HG03135 (cell line): ENCODE data around the gene KLF15.
A peak's percentile ranks its signal among the peaks of the same experiment; 100 is the strongest.

ENCODE experiments used
- ATAC-seq: cut with Tn5 transposase; IDR thresholded peaks from one replicate; pipeline ENCODE4 v1.9.1; 2021; ENCODE audit warnings: mild to moderate bottlenecking, moderate library complexity; ENCODE audit not compliant: unreplicated experiment

Gene KLF15

DNA sequence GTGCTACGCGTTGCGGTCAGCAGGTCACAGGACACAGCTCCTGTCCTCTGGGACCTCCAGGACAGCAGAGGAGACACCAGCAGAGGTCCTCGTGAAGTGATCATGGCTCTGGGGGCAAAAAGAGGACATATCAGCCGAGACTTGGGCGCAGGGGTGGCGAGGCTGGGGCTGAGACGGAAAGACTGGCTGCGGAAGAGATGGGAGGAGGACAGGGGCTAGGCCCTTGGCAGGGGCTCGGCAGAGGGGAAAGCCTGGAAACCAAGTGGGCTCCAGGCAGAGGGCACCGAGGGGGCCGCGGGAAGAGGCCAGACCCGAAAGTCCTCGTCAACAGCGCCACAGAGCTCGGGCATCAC lies 32.6 kb upstream of the KLF15 start:
- ATAC-seq = no peak

GRCh38 chr3:126389112-126389793 lies 32.0 kb upstream of the KLF15 start:
- peak; percentile 57 for ATAC-seq

DNA sequence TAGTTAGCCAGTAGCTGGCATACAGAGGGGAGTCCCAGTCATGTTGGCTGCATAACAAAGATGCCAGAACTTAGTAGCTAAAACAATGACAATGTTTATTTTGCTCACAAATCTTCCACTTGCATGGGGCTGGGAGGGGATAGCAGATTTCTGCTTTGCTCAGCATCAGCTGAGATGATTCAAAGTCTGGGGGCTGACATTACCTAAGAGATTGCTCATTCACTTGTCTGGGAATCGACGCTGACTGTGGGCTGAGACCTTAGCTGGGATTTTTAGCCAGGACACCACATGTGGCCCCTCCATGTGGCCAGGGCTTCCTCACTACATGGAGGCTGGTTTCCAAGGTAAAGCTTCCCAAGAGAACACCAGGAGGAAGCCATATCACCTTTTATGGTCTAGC lies 24.8 kb upstream of the KLF15 start:
- ATAC-seq = no peak

GRCh38 chr3:126380011-126380768 lies 23.0 kb upstream of the KLF15 start:
- ATAC-seq = no peak

GRCh38 chr3:126378341-126378751 lies 21.1 kb upstream of the KLF15 start:
- no peak for ATAC-seq

- ATAC-seq = no peak
Observed at GRCh38 chr3:126377211-126377610, 20.0 kb upstream of the KLF15 start.

GRCh38 chr3:126376444-126376843 lies 19.2 kb upstream of the KLF15 start:
- ATAC-seq = no peak

- no peak for ATAC-seq
Observed at GRCh38 chr3:126375835-126376331, 18.7 kb upstream of the KLF15 start.

- ATAC-seq = no peak
Observed at GRCh38 chr3:126373682-126374601, 16.7 kb upstream of the KLF15 start.

DNA sequence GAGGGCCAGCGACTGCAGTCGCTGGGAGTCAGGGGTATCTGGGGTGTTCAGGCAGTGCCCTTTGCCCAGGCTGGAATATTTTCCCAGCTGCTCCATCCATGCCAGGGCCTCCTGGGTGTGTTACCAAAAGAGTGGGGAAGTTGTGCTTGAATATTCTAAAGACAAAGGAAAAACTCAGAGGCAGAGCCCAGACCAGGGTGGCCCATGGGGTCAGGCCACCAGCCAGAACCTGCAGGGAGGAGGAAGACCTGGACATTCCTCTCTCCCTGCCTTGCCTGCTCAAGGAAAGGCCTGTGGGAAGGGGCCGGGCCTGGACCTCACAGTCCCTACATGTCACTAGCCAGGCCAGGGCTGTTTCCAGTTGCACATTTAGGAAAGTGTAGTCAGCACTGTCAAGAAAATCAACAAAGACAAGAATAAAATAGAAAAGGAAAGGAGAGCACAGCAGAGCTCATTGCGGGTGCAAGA lies 16.0 kb upstream of the KLF15 start:
- no peak for ATAC-seq

DNA sequence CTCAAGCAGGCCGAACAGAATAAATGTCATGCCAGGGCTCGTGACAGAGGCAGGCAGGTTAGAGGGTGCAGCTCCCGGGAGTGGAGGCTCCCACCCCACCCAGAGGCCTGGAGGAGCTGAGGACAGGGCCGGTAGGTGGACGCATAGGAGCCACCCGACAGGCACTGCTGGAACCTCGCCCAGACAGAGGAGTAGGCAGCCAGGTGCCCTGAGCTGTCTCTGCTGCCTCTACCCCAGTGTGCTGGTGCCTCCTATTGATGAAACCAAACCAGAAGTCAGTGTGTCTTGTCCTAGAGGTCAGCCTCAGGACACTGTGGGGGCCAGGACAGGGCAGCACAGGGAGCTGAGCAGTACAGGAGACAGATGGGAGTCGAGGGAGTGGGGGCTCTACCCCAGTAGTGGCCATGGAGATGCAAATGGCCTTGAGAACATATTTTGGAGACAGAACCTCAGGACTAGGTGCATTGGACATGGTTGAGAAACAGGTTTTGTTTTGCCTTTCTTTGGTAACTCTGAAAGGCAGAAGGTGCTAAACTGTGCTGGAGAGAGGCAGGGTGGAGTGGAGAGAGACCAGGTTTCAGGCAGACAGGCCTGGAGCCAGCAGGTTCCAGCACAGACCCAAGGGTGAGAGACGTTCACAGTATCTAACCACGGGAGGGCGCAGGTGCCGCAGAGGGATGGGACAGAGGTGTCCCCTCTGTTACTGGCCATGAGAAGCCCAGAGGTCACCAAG lies 15.4 kb upstream of the KLF15 start:
- ATAC-seq = no peak

DNA sequence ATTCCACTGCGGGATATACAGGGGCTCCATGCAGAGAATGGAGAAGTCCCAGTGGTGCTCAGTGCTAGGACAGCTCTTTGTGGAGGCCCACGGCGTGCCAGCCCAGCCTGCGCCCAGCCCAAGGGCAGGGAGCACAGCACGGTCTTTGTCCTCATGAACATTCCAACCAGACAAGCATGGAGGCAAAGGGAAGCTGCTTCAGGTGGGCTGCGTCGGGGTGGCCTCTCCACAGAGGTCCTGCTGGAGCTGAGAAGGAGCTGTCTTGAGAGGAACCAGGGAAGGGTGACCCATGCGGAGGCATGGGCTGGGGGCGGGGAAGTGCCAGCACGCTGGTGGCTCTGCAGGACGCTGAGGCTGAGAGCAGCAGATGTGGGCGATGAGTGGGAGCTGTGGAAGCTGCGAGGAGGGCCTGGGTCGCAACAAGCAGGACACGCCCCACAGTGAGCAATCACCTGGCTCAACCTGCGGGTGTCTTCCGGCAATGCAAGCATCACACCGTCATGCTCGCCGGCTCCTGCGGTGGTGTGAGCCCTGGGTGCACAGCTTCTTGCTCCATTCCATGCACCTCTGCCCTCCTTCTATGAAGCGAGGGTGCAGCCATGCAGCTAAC lies 14.0 kb upstream of the KLF15 start:
- no peak for ATAC-seq

GRCh38 chr3:126370606-126371005 lies 13.4 kb upstream of the KLF15 start:
- no peak for ATAC-seq

GRCh38 chr3:126370055-126370454 lies 12.8 kb upstream of the KLF15 start:
- ATAC-seq = no peak

DNA sequence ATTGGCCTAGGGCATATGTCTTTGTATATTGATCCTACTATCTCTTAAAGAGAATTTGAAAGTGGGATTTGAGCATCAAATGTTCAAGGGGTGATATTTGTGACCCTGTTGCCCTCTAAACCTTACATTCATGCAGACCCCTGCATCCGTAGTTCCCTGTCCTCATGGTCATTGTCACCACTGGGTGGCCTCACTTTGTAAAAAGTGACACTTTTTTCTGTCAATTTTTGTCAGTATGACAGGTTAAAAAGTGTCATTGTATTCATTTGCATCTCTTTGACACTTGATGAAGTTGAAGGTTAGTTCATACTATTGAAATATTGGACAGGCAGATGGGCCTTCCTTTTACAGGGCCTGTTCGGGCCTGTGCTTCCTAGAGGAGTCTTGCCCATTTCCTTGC lies 12.3 kb upstream of the KLF15 start:
- no peak for ATAC-seq

DNA sequence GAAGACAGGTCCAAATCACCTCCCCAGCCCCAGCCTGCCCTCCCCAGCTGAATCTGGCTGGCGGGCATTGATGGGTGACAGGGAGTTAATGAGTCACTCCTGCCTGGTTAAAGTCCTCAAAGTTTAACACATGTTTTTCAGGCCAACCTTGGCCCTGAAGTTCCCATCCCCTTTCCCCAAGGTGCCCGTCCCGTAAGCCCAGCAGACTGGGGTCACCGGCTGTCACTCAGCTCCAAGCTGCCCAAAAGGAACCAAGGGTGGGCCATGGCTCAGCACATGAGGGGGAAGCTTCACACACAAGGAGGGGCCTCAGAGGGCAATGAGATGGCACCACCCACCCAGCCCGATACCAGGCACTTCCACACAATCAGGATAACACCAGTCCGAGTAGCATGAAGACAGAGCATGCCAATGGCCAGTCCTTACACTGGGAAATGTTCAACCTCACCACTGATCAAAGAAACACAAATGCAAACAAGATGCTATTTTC lies 10.2 kb upstream of the KLF15 start:
- no peak for ATAC-seq

- ATAC-seq = no peak
Observed at GRCh38 chr3:126365351-126366277, 8.4 kb upstream of the KLF15 start.

DNA sequence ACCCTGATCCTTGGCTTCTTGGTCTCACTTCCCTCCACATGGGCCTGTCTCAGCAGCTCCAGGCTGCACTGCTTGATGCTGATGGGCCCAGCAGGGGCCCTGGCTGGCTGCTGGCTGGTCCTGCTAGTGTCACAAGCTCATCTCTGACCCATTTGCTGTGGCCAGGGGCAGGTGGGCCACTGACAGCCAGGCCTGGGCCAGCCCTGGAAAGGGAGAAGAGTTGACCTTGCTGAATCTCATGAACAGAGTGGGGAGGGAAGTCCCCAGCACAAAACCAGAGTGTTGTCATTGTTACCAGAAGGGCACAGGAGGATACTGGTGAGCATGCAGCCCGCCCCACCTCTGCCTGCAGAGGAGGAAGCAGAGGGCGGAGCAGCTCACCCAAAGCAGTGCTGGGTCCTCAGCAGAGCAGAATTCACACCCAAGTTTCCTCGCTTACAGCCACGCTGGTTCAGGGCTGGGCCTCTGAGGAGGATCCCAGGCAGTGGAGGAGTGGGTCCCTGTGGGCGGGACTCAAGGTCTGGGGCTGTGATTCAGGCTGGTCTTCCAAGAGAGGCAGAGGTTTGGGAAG lies 7.6 kb upstream of the KLF15 start:
- no peak for ATAC-seq
